DOHH2 (cell line): ENCODE data around the gene ZNRF4.
"Not testable (repeated sequence)": the region's sequence is repeated elsewhere in the genome, so short reads cannot be mapped to it uniquely, and the experiment has no call there.

ENCODE experiments used
- H3F3A ChIP-seq: fragments of 200-600 bp; sonication (generic), shearing (Covaris generic); 2 replicates; pipeline ENCODE4 v1.6.0; 2016; ENCODE audit warnings: antibody characterized with exemption, mild to moderate bottlenecking; ENCODE audit not compliant: control insufficient read depth, insufficient read depth
- H3K27ac ChIP-seq: fragments of 200-600 bp; sonication (generic); 2 replicates; pipeline ENCODE4 v1.5.1; 2014; ENCODE audit warnings: low read depth, mild to moderate bottlenecking, low read length, moderate library complexity
- H3K27me3 ChIP-seq: fragments of 200-600 bp; sonication (generic); 2 replicates; pipeline ENCODE4 v1.6.1; 2014; ENCODE audit warnings: mild to moderate bottlenecking, low read length, mixed read lengths; ENCODE audit not compliant: control insufficient read depth
- H3K36me3 ChIP-seq: fragments of 200-600 bp; sonication (generic); 2 replicates; pipeline ENCODE4 v1.6.1; 2014; ENCODE audit warnings: mild to moderate bottlenecking, low read length, moderate library complexity, mixed read lengths; ENCODE audit not compliant: control insufficient read depth
- H3K4me1 ChIP-seq: fragments of 200-600 bp; sonication (generic); 2 replicates; pipeline ENCODE4 v1.6.1; 2014; ENCODE audit warnings: mild to moderate bottlenecking, low read length, mixed read lengths; ENCODE audit not compliant: control insufficient read depth
- H3K4me2 ChIP-seq: fragments of 200-600 bp; sonication (generic); 2 replicates; pipeline ENCODE4 v1.6.0; 2014; ENCODE audit warnings: mild to moderate bottlenecking, low read length, moderate library complexity
- H3K4me3 ChIP-seq: fragments of 200-600 bp; sonication (generic); 2 replicates; pipeline ENCODE4 v1.5.1; 2014; ENCODE audit warnings: mild to moderate bottlenecking, low read length, mixed read lengths
- H3K79me2 ChIP-seq: fragments of 200-600 bp; sonication (generic); 2 replicates; pipeline ENCODE4 v1.6.1; 2014; ENCODE audit warnings: mild to moderate bottlenecking, low read length, mixed read lengths; ENCODE audit not compliant: control insufficient read depth
- H3K9me2 ChIP-seq: fragments of 200-600 bp; sonication (generic); replicated peaks from 2 replicates; pipeline ENCODE4 v1.6.1; 2014; ENCODE audit warnings: mild to moderate bottlenecking, low read length, mixed read lengths; ENCODE audit not compliant: control insufficient read depth
- H3K9me3 ChIP-seq: fragments of 200-600 bp; sonication (generic); 2 replicates; pipeline ENCODE4 v1.6.1; 2014; ENCODE audit warnings: antibody characterized with exemption, low read length, mixed read lengths; ENCODE audit not compliant: control insufficient read depth, insufficient read depth
- H4K20me1 ChIP-seq: fragments of 200-600 bp; sonication (generic); 2 replicates; pipeline ENCODE4 v1.6.0; 2014; ENCODE audit warnings: low read depth, mild to moderate bottlenecking, antibody characterized with exemption, low read length, moderate library complexity; ENCODE audit not compliant: control insufficient read depth, insufficient read depth
- CTCF ChIP-seq: fragments of 200-600 bp; sonication (generic); IDR thresholded peaks from one replicate; pipeline ENCODE4 v1.5.1; 2014; ENCODE audit warnings: antibody characterized with exemption, mild to moderate bottlenecking, low read depth, low read length; ENCODE audit not compliant: poor library complexity, severe bottlenecking
- EZH2phosphoT487 ChIP-seq: fragments of 200-600 bp; sonication (generic); IDR thresholded peaks from 2 replicates; pipeline ENCODE4 v1.6.1; 2017; ENCODE audit warnings: borderline replicate concordance, mild to moderate bottlenecking, antibody characterized with exemption, low read length, moderate library complexity, mixed read lengths

ZNRF4 gene

DNA sequence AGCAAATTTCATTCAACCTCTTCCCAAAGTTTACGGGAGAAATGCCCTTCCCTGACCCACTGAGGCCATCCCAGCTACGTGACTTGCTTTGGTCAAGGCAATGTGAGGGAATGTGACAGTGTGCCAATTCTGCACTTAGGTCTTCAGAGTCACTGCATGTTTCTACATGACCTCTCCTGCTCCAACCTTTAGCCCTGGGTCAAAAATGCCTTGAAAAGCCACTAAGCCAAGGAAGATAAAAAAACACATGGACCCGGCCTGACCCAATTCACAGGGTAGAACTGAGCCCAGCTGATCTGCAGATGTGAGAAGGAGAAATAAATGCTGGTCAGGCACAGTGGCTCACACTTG, 30.0 kb downstream of the ZNRF4 start:
- H3K9me2 ChIP-seq, result no peaks in the 10 kb centered on the region
- H3K79me2 ChIP-seq, result no peaks in the 10 kb centered on the region
- no peak overlapping the region for H3K4me3 ChIP-seq
- H3K27ac ChIP-seq, result no peak overlapping the region
- H3K9me3 ChIP-seq, result no peaks in the 10 kb centered on the region
- H3K4me2 ChIP-seq, result no peak overlapping the region
- no peaks in the 10 kb centered on the region for H3K36me3 ChIP-seq
- H4K20me1 ChIP-seq, result no peaks in the 10 kb centered on the region
- H3K4me1 ChIP-seq, result no peaks in the 10 kb centered on the region
- no peaks in the 10 kb centered on the region for H3K27me3 ChIP-seq
- TF ChIP-seq EZH2phosphoT487 (no peak), CTCF (no peak)
- H3F3A ChIP-seq, result no peaks in the 10 kb centered on the region

DNA sequence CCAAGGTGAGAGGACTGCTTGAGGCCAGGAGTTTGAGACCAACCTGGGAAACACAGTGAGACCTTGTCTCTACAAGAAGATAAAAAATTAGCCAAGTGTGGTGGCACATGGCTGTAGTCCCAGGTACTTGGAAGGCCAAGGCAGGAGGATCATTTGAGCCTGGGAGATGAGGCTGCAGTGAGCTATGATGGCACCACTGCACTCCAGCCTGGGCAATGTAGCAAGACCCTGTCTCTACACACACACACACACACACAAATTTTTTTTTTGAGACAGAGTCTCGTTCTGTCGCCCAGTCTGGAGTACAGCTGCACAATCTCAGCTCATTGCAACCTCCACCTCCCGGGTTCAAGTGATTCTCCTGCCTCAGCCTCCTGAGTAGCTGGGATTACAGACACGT, 30.4 kb downstream of the ZNRF4 start:
- H3K36me3 ChIP-seq, H3K9me3 ChIP-seq, H3K4me3 ChIP-seq, H3K4me2 ChIP-seq, H3K27me3 ChIP-seq, H3K9me2 ChIP-seq, H4K20me1 ChIP-seq, H3K79me2 ChIP-seq, H3F3A ChIP-seq, H3K4me1 ChIP-seq, H3K27ac ChIP-seq: not testable (repeated sequence)

DNA sequence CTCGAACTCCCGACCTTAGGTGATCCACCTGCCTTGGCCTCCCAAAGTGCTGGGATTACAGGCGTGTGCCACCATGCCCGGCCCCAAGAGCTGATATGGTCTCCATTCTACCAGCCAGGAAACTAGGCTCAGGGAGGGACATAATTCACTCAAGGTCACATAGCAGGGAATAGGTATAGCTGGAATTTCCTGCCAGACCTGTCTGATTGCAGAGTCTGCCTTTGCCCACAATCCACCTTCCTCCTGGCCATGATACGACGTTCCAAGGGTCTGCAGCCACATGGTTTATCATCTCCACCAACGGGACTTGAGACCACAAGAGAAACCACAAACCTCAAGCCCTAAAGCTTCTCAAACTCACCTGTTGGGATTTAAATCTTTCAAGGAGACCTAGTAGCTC, 32.0 kb downstream of the ZNRF4 start:
- Histone ChIP-seq H4K20me1 (no peaks in the 10 kb centered on the region), H3K9me2 (no peaks in the 10 kb centered on the region), H3K4me2 (no peak overlapping the region), H3K79me2 (no peaks in the 10 kb centered on the region), H3F3A (no peaks in the 10 kb centered on the region), H3K4me3 (no peak overlapping the region), H3K9me3 (no peaks in the 10 kb centered on the region), H3K27ac (no peak overlapping the region), H3K4me1 (no peaks in the 10 kb centered on the region), H3K27me3 (no peaks in the 10 kb centered on the region), H3K36me3 (no peaks in the 10 kb centered on the region)
- TF ChIP-seq CTCF (no peak), EZH2phosphoT487 (no peak)

GRCh38 chr19:5489551-5489950, 34.3 kb downstream of the ZNRF4 start:
- no peak overlapping the region for H3K4me3 ChIP-seq
- TF ChIP-seq EZH2phosphoT487 (no peak), CTCF (no peak)
- no peaks in the 10 kb centered on the region for H3K36me3 ChIP-seq
- no peaks in the 10 kb centered on the region for H3K9me3 ChIP-seq
- H3K27ac ChIP-seq, result no peak overlapping the region
- H3K4me1 ChIP-seq, result no peaks in the 10 kb centered on the region
- H3K9me2 ChIP-seq, result no peaks in the 10 kb centered on the region
- no peak overlapping the region for H3K4me2 ChIP-seq
- no peaks in the 10 kb centered on the region for H3K79me2 ChIP-seq
- H4K20me1 ChIP-seq, result no peaks in the 10 kb centered on the region
- H3K27me3 ChIP-seq, result peaks cover 2% of the 10 kb centered on the region; the same call in 1 of the 2 replicates
- H3F3A ChIP-seq, result no peaks in the 10 kb centered on the region
